Mucosa of rectum (tissue), 2 donors: ENCODE data around the gene CHST9.

Source experiments
- H3K27ac ChIP-seq, 2 donors: one replicate each; pipeline ENCODE4 v1.7.0; 2013; ENCODE audit warnings: inconsistent platforms in 2 of 2, low read depth in 2 of 2, low read length in 2 of 2
- H3K27me3 ChIP-seq, 2 donors: one replicate each; pipeline ENCODE4 v1.7.0; 2013; ENCODE audit warnings: low read length in 2 of 2; ENCODE audit not compliant: control insufficient read depth in 2 of 2, insufficient read depth in 2 of 2
- H3K36me3 ChIP-seq, 2 donors: one replicate each; pipeline ENCODE4 v1.7.0; 2013; ENCODE audit warnings: low read length in 2 of 2; ENCODE audit not compliant: control insufficient read depth in 2 of 2, insufficient read depth in 2 of 2
- H3K4me1 ChIP-seq, 2 donors: one replicate each; pipeline ENCODE4 v1.7.0; 2013; ENCODE audit warnings: low read length in 2 of 2, mild to moderate bottlenecking in 1 of 2; ENCODE audit not compliant: control insufficient read depth in 2 of 2, insufficient read depth in 2 of 2
- H3K4me3 ChIP-seq, 2 donors: one replicate each; pipeline ENCODE4 v1.7.0; 2013; ENCODE audit warnings: low read length in 2 of 2
- H3K9ac ChIP-seq, 2 donors: one replicate each; pipeline ENCODE4 v1.7.0; 2013; ENCODE audit warnings: low read length in 2 of 2, low read depth in 1 of 2, mild to moderate bottlenecking in 1 of 2
- H3K9me3 ChIP-seq, 2 donors: one replicate each; pipeline ENCODE4 v1.7.0; 2013; ENCODE audit warnings: low read length in 2 of 2; ENCODE audit not compliant: control insufficient read depth in 2 of 2
- donor health status: healthy.
- donor health status: Normal muscosa, but diverticular disease.

Gene CHST9

DNA sequence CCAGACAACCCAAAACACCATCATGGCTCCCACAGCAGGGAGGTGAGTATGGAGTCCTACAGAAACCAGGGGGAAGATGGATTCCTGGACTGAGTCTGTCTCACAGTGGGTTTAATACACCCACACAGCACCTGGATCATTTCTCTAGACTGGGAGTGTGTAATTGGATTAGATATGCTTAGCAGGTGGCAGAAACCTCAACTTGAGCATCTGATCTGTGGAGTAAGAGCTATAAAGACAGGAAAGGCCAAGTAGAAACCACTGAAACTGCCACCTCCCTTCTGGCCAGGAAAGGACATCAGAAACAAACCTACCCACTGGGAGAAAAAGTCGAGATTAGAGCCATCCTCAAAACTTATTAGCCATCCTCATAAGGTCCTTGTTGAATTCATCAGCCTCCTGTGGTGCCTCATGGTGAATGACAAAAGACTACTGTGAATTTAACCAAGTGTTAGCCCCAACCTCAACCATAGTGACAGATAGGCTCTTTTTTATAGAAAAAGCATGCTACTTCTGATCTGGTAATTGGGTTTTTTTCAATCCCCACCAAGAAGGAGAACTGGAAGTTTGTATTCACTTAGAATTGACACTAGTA is 28.1 kb upstream of the CHST9 start:
- no peaks in the 10 kb centered on the region for H3K4me1 ChIP-seq
- no peak overlapping the region for H3K27ac ChIP-seq
- H3K4me3 ChIP-seq: no peak overlapping the region
- no peaks in the 10 kb centered on the region for H3K9me3 ChIP-seq
- no peak overlapping the region for H3K9ac ChIP-seq
- no peaks in the 10 kb centered on the region for H3K36me3 ChIP-seq
- H3K27me3 ChIP-seq: no peaks in the 10 kb centered on the region

DNA sequence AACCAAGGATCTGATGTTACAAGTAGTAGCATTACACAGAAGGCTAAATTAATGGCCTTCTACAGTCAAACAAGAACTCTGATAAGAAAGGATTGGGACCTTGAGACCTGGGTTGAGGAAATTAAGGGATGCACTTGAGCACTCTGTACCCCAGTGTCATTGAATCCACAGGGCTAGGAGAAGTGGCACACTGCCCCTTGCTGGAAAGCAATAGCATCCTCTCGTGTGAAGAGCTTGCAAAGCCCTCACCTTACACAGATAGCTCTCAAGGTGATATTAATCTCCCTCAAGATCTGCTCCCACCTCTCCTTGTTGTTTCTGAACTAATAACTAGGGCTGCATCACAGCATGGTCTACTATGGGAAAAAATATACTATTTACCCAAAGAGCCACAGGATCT is 26.5 kb upstream of the CHST9 start:
- Histone ChIP-seq H3K27me3 (no peaks in the 10 kb centered on the region), H3K9me3 (no peaks in the 10 kb centered on the region), H3K4me3 (no peak overlapping the region), H3K9ac (no peak overlapping the region), H3K27ac (no peak overlapping the region), H3K36me3 (no peaks in the 10 kb centered on the region), H3K4me1 (no peaks in the 10 kb centered on the region)

DNA sequence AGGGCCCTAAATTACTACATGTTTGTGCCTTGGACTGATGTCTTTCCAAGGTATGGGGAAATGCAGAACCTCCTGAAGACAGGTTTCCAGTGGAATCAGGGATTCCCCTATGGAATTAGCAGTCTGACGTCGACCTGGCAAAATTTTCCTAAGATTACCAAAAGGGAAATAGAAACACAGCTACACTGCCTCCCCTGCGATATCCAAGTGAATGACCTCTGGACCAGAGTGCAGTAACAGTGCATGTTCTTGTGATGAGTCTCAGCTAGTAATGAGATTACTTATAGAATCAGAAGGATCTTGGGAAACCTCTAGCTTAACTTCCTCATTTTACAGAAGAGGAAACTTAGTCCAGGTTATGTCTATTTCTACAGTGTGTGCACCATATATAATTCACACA is 21.3 kb upstream of the CHST9 start:
- H3K9ac ChIP-seq: no peak overlapping the region
- no peak overlapping the region for H3K27ac ChIP-seq
- no peak overlapping the region for H3K4me3 ChIP-seq
- no peaks in the 10 kb centered on the region for H3K9me3 ChIP-seq
- no peaks in the 10 kb centered on the region for H3K36me3 ChIP-seq
- H3K27me3 ChIP-seq: no peaks in the 10 kb centered on the region
- H3K4me1 ChIP-seq: no peaks in the 10 kb centered on the region

DNA sequence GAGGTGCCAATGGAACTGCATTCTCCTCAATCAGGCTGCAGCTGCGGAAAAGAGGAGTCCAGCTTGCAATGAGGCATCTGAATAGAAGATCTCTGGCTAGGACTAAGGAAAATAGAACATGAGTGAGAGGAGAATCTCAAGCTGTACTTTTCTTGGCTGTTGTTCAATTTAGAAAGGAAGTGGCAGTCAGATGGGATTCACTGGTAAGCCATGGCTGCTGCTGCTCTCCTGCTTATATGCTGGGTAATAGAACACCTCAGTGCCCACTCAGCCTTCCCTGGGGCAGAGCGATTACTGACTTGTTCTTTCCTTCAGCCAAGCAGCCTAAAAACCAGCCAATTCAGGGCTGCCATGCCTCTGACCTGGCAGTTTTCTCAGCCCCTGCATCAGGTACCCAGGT is 17.6 kb upstream of the CHST9 start:
- H3K27ac ChIP-seq: no peak overlapping the region
- H3K27me3 ChIP-seq: no peaks in the 10 kb centered on the region
- H3K4me1 ChIP-seq: no peaks in the 10 kb centered on the region
- H3K36me3 ChIP-seq: no peaks in the 10 kb centered on the region
- H3K9ac ChIP-seq: no peak overlapping the region
- H3K9me3 ChIP-seq: no peaks in the 10 kb centered on the region
- no peak overlapping the region for H3K4me3 ChIP-seq

DNA sequence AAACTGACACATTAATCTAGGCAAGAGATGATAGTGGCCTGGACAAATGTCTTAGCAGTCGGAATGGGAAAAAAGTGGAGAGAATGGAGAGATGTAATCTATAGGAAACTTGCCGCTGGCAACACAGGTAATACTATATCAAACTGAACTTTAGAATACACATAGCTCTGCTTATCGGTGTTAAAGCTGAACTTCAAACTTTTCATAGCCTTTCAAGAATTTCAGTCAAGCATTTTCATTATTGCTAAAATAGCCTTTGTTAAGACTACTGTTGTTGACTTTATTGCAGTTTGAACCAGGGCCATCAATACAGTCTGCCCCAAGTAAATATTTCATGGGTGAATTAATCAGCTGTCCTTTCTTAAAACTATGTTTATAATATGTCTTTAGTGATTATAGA is 12.9 kb upstream of the CHST9 start:
- no peaks in the 10 kb centered on the region for H3K4me1 ChIP-seq
- H3K27me3 ChIP-seq: no peaks in the 10 kb centered on the region
- no peak overlapping the region for H3K27ac ChIP-seq
- H3K9me3 ChIP-seq: no peaks in the 10 kb centered on the region
- H3K4me3 ChIP-seq: no peak overlapping the region
- H3K36me3 ChIP-seq: no peaks in the 10 kb centered on the region
- H3K9ac ChIP-seq: no peak overlapping the region

DNA sequence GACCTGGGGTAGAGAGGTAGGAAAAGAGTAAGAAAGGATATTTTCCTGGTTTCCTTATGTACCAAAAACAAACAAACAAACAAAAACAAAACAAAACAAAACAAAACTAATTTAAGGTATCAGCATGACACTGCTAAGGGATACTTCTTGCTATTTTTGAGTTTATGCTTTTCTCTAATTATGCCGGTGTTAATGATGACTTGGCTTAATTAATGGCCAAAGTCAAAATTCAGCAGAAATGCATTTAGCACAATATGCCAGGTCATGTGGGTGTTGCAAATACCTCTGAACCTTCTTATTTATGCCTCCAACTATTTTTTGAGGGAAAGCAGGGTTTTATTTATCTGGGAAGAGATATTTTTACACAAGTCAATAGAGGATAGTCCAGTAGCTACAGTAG is 3.2 kb upstream of the CHST9 start:
- H3K27me3 ChIP-seq: peaks cover 7 to 9% of the 10 kb centered on the region in 2 donors
- H3K9me3 ChIP-seq: no peaks in the 10 kb centered on the region
- H3K4me1 ChIP-seq: no peaks in the 10 kb centered on the region
- H3K27ac ChIP-seq: no peak overlapping the region
- H3K36me3 ChIP-seq: no peaks in the 10 kb centered on the region
- no peak overlapping the region for H3K9ac ChIP-seq
- H3K4me3 ChIP-seq: no peak overlapping the region

DNA sequence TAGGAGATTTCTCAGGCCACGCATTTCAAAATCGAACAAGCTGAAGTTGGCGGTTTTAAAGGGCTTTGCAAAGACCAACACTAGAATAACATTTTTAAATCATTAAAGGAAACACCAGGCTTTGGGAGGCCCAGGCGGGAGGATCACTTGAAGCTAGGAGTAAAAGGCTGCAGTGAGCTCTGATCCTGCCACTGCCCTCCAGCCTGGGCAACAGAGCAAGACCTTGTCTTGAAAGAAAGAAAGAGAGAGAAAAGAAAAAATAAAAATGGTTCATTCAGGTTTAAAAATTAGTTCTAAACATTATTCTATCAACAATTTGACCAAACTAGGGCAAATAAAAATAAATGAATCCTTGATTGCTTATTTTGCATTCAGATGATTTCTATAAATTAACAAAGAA is 789 bp upstream of the CHST9 start:
- Histone ChIP-seq H3K9me3 (no peaks in the 10 kb centered on the region), H3K4me3 (no peak overlapping the region), H3K27me3 (peaks cover 9% of the 10 kb centered on the region in 2 donors), H3K27ac (no peak overlapping the region), H3K36me3 (no peaks in the 10 kb centered on the region), H3K9ac (no peak overlapping the region), H3K4me1 (no peaks in the 10 kb centered on the region)

DNA sequence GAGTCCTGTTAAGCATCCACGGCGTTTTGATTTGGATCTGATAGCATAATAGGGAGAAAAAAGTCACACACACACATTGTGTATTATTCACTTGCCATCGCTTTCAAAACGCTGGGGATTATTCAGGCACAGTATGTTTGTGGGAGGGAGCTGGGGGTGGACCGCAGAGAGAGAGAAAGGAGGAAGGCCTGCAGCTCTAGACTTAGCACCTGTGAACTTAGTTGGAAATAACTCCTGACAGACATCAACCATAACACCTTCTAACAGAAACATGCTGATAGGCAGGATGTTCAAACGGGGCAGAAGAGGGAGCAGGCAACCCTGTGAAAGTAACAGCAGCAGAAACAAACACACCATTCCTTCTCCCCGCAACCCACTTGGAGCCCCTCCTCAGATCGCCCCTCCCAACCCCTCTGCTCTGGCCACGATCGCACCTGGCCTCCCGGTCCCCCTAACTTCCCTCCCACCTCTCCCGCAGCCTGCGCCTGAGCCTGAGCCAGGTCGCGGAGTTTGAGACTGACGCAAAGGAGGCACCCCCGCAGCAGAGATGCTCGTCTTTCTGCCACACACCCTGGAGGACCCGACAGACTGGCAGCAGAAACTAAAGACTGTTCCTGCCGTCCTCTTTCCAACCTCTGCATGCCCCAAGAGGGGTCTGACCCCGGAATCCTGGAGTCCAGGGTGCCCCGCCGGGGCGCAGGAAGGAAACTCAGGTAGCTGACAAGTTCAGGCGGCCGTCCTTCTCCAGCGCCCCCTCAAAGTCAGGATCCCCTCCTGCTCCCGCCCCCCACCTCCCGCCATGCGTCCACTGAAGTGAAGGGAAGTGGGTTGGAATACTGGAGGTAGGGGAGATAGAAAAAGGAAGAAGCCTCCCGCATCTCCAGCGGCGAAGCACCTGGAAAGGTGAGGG is 738 bp downstream of the CHST9 start:
- no peak overlapping the region for H3K27ac ChIP-seq
- H3K9me3 ChIP-seq: no peaks in the 10 kb centered on the region
- H3K27me3 ChIP-seq: peaks cover 9% of the 10 kb centered on the region in 2 donors
- no peaks in the 10 kb centered on the region for H3K4me1 ChIP-seq
- no peaks in the 10 kb centered on the region for H3K36me3 ChIP-seq
- no peak overlapping the region for H3K4me3 ChIP-seq
- H3K9ac ChIP-seq: no peak overlapping the region

DNA sequence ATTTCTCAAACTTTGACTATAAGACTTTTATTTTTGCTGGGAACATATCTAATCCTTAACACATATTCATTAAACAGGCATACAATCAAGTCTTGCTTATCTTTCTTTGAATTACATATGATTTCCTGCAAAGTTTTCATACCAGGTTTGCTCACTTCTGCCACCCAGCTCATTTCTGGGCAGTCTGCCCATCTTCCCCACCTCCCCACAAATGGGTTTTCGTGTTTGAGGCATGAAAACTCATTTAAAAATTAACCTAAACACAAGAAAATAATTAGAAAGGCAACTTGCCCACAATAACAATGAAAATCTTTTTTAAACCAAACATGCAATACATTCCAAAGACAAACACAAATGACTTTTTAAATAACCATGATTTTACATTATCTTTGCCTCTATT is 3.4 kb downstream of the CHST9 start:
- Histone ChIP-seq H3K4me1 (no peaks in the 10 kb centered on the region), H3K27me3 (peaks cover 5 to 9% of the 10 kb centered on the region in 2 donors), H3K36me3 (no peaks in the 10 kb centered on the region), H3K4me3 (no peak overlapping the region), H3K9ac (no peak overlapping the region), H3K9me3 (no peaks in the 10 kb centered on the region), H3K27ac (no peak overlapping the region)

DNA sequence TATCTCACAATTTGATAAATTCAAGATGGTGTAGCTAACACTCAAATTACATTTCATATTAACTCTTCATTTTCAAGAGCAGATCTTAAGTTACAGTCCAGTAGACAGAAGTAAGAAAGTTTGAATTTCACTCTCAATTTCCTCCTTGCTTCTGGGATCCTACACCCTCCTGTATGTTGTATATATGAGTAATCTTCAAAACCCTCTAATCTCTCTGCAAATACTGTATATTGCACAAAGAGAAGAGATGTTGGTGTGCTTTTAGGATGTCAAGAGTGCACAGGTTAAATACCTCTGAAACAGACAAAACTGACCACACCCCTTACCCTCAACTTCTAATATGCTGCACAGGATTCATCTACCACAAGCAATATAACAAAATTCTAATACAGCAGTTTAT is 6.7 kb downstream of the CHST9 start:
- Histone ChIP-seq H3K9ac (no peak overlapping the region), H3K27me3 (peaks cover 0 to 2% of the 10 kb centered on the region in 2 donors), H3K4me1 (no peaks in the 10 kb centered on the region), H3K27ac (no peak overlapping the region), H3K36me3 (no peaks in the 10 kb centered on the region), H3K4me3 (no peak overlapping the region), H3K9me3 (no peaks in the 10 kb centered on the region)
